A673 (cell line): ENCODE results near the gene MLH3. TPM values are rescaled to one million over a fixed set of nuclear protein-coding genes. Genes with fewer than 3 reads are reported as not detected.
A peak's percentile ranks its signal among the peaks of the same experiment; 100 is the strongest.

Experiments used
- BruUV-seq: library from RNA; stranded (reverse); fragments of 400-500 nt; replicated peaks from 2 replicates; lab custom pipeline; 2021; lab: Mats Ljungman, UMichigan
- CTCF ChIA-PET: fragments of 300-600 bp; sonication (Branson Sonifier 250); formaldehyde crosslinking; loops from one replicate; lab custom pipeline; 2022; ENCODE audit warnings: antibody characterized with exemption; lab: Charles Lee
- POLR2A ChIA-PET: fragments of 300-600 bp; sonication (Branson Sonifier 250); formaldehyde crosslinking; loops from one replicate; lab custom pipeline; 2022; ENCODE audit warnings: antibody characterized with exemption; ENCODE audit not compliant: low non-redundant PET; lab: Charles Lee
- DNase-seq: peaks from one replicate; pipeline ENCODE4 v3.0.0-alpha.2; 2015; ENCODE audit warnings: low spot score
- H3K27ac ChIP-seq: fragments of 200-600 bp; sonication (generic); 2 replicates; pipeline ENCODE4 v1.5.1; 2016; ENCODE audit warnings: mixed run types, low read depth, mild to moderate bottlenecking, mixed read lengths, antibody characterized with exemption, low read length; ENCODE audit not compliant: poor library complexity, severe bottlenecking
- H3K27me3 ChIP-seq: fragments of 200-600 bp; sonication (generic); replicated peaks from 2 replicates; pipeline ENCODE4 v1.6.1; 2017; ENCODE audit warnings: mixed run types, low read depth, mild to moderate bottlenecking, mixed read lengths, antibody characterized with exemption, low read length; ENCODE audit not compliant: insufficient read depth, poor library complexity
- H3K36me3 ChIP-seq: fragments of 200-600 bp; sonication (generic); 2 replicates; pipeline ENCODE4 v1.6.1; 2016; ENCODE audit warnings: mixed run types, mild to moderate bottlenecking, mixed read lengths, antibody characterized with exemption, low read length; ENCODE audit not compliant: insufficient read depth, poor library complexity, severe bottlenecking
- H3K4me1 ChIP-seq: fragments of 200-600 bp; sonication (generic); 2 replicates; pipeline ENCODE4 v1.6.1; 2017; ENCODE audit warnings: mixed run types, mild to moderate bottlenecking, mixed read lengths, antibody characterized with exemption, low read length; ENCODE audit not compliant: insufficient read depth, poor library complexity, severe bottlenecking
- H3K4me3 ChIP-seq: fragments of 200-600 bp; sonication (generic); 2 replicates; pipeline ENCODE4 v1.5.1; 2016; ENCODE audit warnings: low read depth, mixed run types, mild to moderate bottlenecking, mixed read lengths, low read length; ENCODE audit not compliant: poor library complexity, severe bottlenecking
- H3K9me3 ChIP-seq: fragments of 200-600 bp; sonication (generic); 2 replicates; pipeline ENCODE4 v1.6.1; 2016; ENCODE audit warnings: mixed run types, low read depth, mild to moderate bottlenecking, mixed read lengths, antibody characterized with exemption, low read length; ENCODE audit not compliant: poor library complexity, severe bottlenecking
- CTCF ChIP-seq: fragments of 300-800, 200-600 bp; sonication (generic); conservative IDR thresholded peaks from 2 replicates; pipeline ENCODE4 v1.5.1; 2017; ENCODE audit warnings: low read depth, mild to moderate bottlenecking, antibody characterized with exemption, low read length, moderate library complexity, mixed read lengths
- EZH2 ChIP-seq: fragments of 200-600 bp; sonication (generic); IDR thresholded peaks from 2 replicates; pipeline ENCODE4 v1.6.1; 2017; ENCODE audit warnings: borderline replicate concordance, low read depth, mild to moderate bottlenecking, mixed read lengths, antibody characterized with exemption, low read length; ENCODE audit not compliant: poor library complexity, severe bottlenecking
- intact Hi-C: fragments of 100-400 bp; cut with micrococcal nuclease; formaldehyde crosslinking; loops from one replicate; pipeline ENCODE4 v1.10.0; 2022; ENCODE audit not compliant: unreplicated experiment
- total RNA-seq: library from RNA; stranded (reverse); gene quantifications from 2 replicates; pipeline ENCODE4 v1.2.3, GENCODE V29; 2021

MLH3 gene
- total RNA-seq, 1 experiment from 2014 or later = 24.0 TPM

- ChIA-PET CTCF (interaction anchor here (0.6 kb wide), 1 partner anchor 16 kb away, joined by 6 read pairs; no protein-coding TSS in a partner anchor), POLR2A (interaction anchor here (0.5 to 0.7 kb wide), 4 partner anchors 9 to 676 kb away, joined by 3 to 12 read pairs (median 9); no protein-coding TSS in a partner anchor)
- Histone ChIP-seq H3K9me3 (no peaks in the 10 kb centered on the region), H3K4me3 (no peak overlapping the region), H3K27ac (peak overlapping the region; percentile 81), H3K4me1 (peaks cover 51% of the 10 kb centered on the region), H3K36me3 (no peaks in the 10 kb centered on the region), H3K27me3 (no peaks in the 10 kb centered on the region)
- peak; percentile 97 for DNase-seq
- intact Hi-C loops = no loop called here
- BruUV-seq = no TSS peak
- no peak for TF ChIP-seq CTCF
- TF ChIP-seq EZH2 = no peak
Measured at GRCh38 chr14:74980731-74981461, 70.4 kb downstream of the MLH3 start.

- H3K27me3 ChIP-seq = no peaks in the 10 kb centered on the region
- TF ChIP-seq CTCF (no peak), EZH2 (no peak)
- intact Hi-C loops = no loop called here
- no TSS peak for BruUV-seq
- H3K4me3 ChIP-seq = no peak overlapping the region
- peak overlapping the region; percentile 81 for H3K27ac ChIP-seq
- peak; percentile 80 for DNase-seq
- peaks cover 51% of the 10 kb centered on the region for H3K4me1 ChIP-seq
- no peaks in the 10 kb centered on the region for H3K9me3 ChIP-seq
- ChIA-PET POLR2A (interaction anchor here (0.5 kb wide), 1 partner anchor 676 kb away, joined by 9 read pairs; no protein-coding TSS in a partner anchor), CTCF (interaction anchor here (0.6 to 1.0 kb wide), 2 partner anchors 15 to 22 kb away, joined by 3 to 6 read pairs; no protein-coding TSS in a partner anchor)
- H3K36me3 ChIP-seq = no peaks in the 10 kb centered on the region
Measured at GRCh38 chr14:74980398-74980730, 70.9 kb downstream of the MLH3 start.

GRCh38 chr14:74979442-74980397, 71.5 kb downstream of the MLH3 start:
- peak overlapping the region; percentile 81 for H3K27ac ChIP-seq
- CTCF ChIA-PET = interaction anchor here (0.5 to 1.0 kb wide), 3 partner anchors 22 to 108 kb away, joined by 3 read pairs; no protein-coding TSS in a partner anchor
- DNase-seq = peak; percentile 82

More at GRCh38 chr14:74979442-74980397, 71.5 kb downstream of the MLH3 start:
- Histone ChIP-seq H3K36me3 (no peaks in the 10 kb centered on the region), H3K4me1 (peaks cover 51% of the 10 kb centered on the region), H3K9me3 (no peaks in the 10 kb centered on the region), H3K4me3 (no peak overlapping the region), H3K27me3 (no peaks in the 10 kb centered on the region)
- intact Hi-C loops = no loop called here
- TF ChIP-seq EZH2 (no peak), CTCF (peak; percentile 40; the same call in 1 of the 2 replicates)
- no TSS peak for BruUV-seq
- POLR2A ChIA-PET = interaction anchor here (0.5 kb wide), 1 partner anchor 677 kb away, joined by 9 read pairs; no protein-coding TSS in a partner anchor
